Stimulated activated naive CD8-positive, alpha-beta T cell treated with anti-CD3 and anti-CD28 coated beads, Interleukin-15, Interleukin-2, amounts not matched to agents 100 ng/mL and 50 ng/mL, for 24 hours (primary cell): ENCODE measurements around the gene LASP1.

Experiments used
- H3K27ac Mint-ChIP-seq: one replicate; pipeline ENCODE4 v1.8.0; 2021; ENCODE audit warnings: mild to moderate bottlenecking, mixed read lengths
- H3K27me3 Mint-ChIP-seq: one replicate; pipeline ENCODE4 v1.8.0; 2021; ENCODE audit warnings: mixed read lengths
- H3K36me3 Mint-ChIP-seq: one replicate; pipeline ENCODE4 v1.8.0; 2021; ENCODE audit warnings: low read depth, mixed read lengths
- H3K4me1 Mint-ChIP-seq: one replicate; pipeline ENCODE4 v1.8.0; 2021; ENCODE audit warnings: low read depth, mixed read lengths
- H3K4me3 Mint-ChIP-seq: one replicate; pipeline ENCODE4 v1.8.0; 2021; ENCODE audit warnings: mild to moderate bottlenecking, mixed read lengths
- H3K9me3 Mint-ChIP-seq: one replicate; pipeline ENCODE4 v1.8.0; 2021; ENCODE audit warnings: mixed read lengths

Gene LASP1

GRCh38 chr17:38892620-38893019, 22.8 kb downstream of the LASP1 start:
- Mint-ChIP-seq H3K4me3 (no peak overlapping the region), H3K36me3 (peaks cover 37% of the 10 kb centered on the region), H3K27ac (peak overlapping the region; percentile 82), H3K4me1 (peaks cover 87% of the 10 kb centered on the region), H3K9me3 (no peaks in the 10 kb centered on the region), H3K27me3 (no peaks in the 10 kb centered on the region)

DNA sequence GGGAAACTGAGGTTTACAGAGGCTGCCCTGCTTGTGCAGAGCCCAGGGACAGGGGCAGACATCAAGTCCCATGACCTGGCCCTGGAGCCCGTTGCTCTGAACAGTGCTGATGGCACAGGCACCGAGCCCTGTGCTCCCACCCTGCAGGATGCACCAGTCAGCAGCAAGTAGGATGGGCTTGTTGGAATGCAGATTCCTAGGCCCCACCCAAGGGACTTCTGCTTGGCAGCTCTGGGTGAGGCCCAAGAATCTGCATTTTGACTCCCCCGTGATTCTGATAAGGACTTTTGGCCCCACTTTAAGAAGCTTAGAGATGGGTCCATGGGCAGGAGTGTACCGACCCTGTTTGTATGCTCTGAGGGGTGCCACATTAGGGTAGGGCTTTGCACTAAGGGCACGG, 23.3 kb downstream of the LASP1 start:
- no peaks in the 10 kb centered on the region for H3K27me3 Mint-ChIP-seq
- H3K4me3 Mint-ChIP-seq: no peak overlapping the region
- H3K4me1 Mint-ChIP-seq: peaks cover 90% of the 10 kb centered on the region
- H3K36me3 Mint-ChIP-seq: peaks cover 42% of the 10 kb centered on the region
- H3K9me3 Mint-ChIP-seq: no peaks in the 10 kb centered on the region
- peak overlapping the region; percentile 82 for H3K27ac Mint-ChIP-seq

DNA sequence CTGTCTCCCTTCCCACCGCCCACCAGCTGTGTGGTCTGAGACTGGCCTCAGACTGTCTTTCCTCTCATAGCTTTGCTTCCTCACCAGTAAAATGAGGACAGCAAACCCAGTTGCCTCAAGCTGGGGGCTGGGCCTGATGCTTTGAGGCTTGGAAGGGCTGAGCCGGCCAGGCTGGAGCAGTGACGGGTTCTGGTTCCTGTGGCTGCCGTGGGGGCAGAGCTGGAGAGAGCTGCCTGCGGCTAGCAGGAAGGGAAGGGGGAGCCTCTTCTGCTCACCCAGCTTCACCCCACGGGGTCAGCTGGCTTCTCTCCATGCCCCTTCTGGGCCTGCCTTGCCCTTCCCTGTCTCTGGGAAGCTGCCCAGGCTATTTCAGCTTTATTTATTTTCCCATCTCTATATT, 23.7 kb downstream of the LASP1 start:
- H3K4me3 Mint-ChIP-seq: no peak overlapping the region
- H3K27me3 Mint-ChIP-seq: no peaks in the 10 kb centered on the region
- peaks cover 91% of the 10 kb centered on the region for H3K4me1 Mint-ChIP-seq
- H3K9me3 Mint-ChIP-seq: no peaks in the 10 kb centered on the region
- peak overlapping the region; percentile 49 for H3K27ac Mint-ChIP-seq
- peaks cover 47% of the 10 kb centered on the region for H3K36me3 Mint-ChIP-seq

GRCh38 chr17:38894276-38894675, 24.4 kb downstream of the LASP1 start:
- Mint-ChIP-seq H3K9me3 (no peaks in the 10 kb centered on the region), H3K4me3 (no peak overlapping the region)

GRCh38 chr17:38896346-38896954, 26.6 kb downstream of the LASP1 start:
- Mint-ChIP-seq H3K9me3 (no peaks in the 10 kb centered on the region), H3K4me1 (peaks cover 90% of the 10 kb centered on the region)

More at GRCh38 chr17:38894276-38894675, 24.4 kb downstream of the LASP1 start:
- Mint-ChIP-seq H3K27me3 (no peaks in the 10 kb centered on the region), H3K4me1 (peaks cover 91% of the 10 kb centered on the region), H3K27ac (peak overlapping the region; percentile 49), H3K36me3 (peaks cover 45% of the 10 kb centered on the region)

GRCh38 chr17:38897176-38897575, 27.3 kb downstream of the LASP1 start:
- H3K27me3 Mint-ChIP-seq: no peaks in the 10 kb centered on the region
- H3K27ac Mint-ChIP-seq: peak overlapping the region; percentile 94
- H3K4me3 Mint-ChIP-seq: peak overlapping the region; percentile 83
- H3K4me1 Mint-ChIP-seq: peaks cover 87% of the 10 kb centered on the region
- peaks cover 42% of the 10 kb centered on the region for H3K36me3 Mint-ChIP-seq
- H3K9me3 Mint-ChIP-seq: no peaks in the 10 kb centered on the region

More at GRCh38 chr17:38896346-38896954, 26.6 kb downstream of the LASP1 start:
- no peak overlapping the region for H3K4me3 Mint-ChIP-seq
- peaks cover 46% of the 10 kb centered on the region for H3K36me3 Mint-ChIP-seq
- H3K27ac Mint-ChIP-seq: peak overlapping the region; percentile 94
- no peaks in the 10 kb centered on the region for H3K27me3 Mint-ChIP-seq

DNA sequence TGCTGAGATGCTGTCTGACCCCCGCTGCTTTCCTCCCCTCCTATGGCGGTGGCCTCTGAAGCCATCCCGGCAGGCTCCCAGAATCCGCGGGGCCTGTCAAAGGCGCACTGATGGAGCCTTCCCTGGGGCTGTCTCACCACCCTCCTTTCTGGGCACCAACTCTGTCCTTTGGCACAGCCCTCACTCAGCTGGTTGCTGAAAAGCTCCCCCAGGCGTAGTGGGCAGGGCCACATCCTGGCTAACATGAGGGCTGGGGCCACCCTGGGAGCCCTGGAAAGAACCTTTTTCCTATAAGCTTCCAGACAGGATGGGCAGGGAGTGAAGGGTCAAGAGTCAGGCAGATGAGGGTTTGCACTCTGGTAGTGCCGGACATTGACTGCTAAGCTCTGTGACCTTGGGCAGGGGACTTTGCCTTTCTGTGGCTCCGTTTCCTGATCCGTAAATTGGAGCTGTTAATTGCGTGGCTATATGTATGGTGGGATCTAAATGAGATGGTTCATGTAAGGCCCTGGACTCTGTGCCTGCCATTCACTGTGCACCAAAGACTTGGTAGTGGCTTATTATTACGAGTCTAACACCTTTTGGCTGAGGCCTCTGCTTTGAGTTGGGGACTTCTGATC, 27.9 kb downstream of the LASP1 start:
- Mint-ChIP-seq H3K36me3 (peaks cover 42% of the 10 kb centered on the region), H3K27me3 (no peaks in the 10 kb centered on the region), H3K4me3 (peak overlapping the region; percentile 83), H3K9me3 (no peaks in the 10 kb centered on the region), H3K27ac (peak overlapping the region; percentile 94), H3K4me1 (peaks cover 82% of the 10 kb centered on the region)

DNA sequence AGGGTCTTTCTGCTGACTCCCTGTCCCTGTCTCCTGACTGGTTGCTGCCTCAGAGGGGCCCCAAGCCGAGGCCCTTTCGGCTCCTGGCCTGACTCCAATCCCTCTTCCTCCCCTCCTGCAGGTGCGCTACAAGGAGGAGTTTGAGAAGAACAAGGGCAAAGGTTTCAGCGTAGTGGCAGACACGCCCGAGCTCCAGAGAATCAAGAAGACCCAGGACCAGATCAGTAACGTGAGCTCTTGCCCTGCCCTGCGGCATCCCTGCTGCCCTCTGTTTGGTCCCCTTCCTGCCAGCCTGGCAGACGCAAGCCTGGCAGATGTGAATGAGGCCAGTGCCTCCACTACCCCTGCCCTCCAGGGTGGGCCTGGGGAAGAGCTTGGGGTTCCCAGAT, 28.4 kb downstream of the LASP1 start:
- Mint-ChIP-seq H3K4me3 (peak overlapping the region; percentile 83), H3K27ac (peak overlapping the region; percentile 94), H3K36me3 (peaks cover 47% of the 10 kb centered on the region), H3K27me3 (no peaks in the 10 kb centered on the region), H3K4me1 (peaks cover 81% of the 10 kb centered on the region), H3K9me3 (no peaks in the 10 kb centered on the region)

- H3K4me3 Mint-ChIP-seq: peak overlapping the region; percentile 83
- peaks cover 79% of the 10 kb centered on the region for H3K4me1 Mint-ChIP-seq
- peak overlapping the region; percentile 94 for H3K27ac Mint-ChIP-seq
- no peaks in the 10 kb centered on the region for H3K27me3 Mint-ChIP-seq
- H3K9me3 Mint-ChIP-seq: no peaks in the 10 kb centered on the region
- peaks cover 52% of the 10 kb centered on the region for H3K36me3 Mint-ChIP-seq
Observed at GRCh38 chr17:38898812-38899348, 29.0 kb downstream of the LASP1 start.

DNA sequence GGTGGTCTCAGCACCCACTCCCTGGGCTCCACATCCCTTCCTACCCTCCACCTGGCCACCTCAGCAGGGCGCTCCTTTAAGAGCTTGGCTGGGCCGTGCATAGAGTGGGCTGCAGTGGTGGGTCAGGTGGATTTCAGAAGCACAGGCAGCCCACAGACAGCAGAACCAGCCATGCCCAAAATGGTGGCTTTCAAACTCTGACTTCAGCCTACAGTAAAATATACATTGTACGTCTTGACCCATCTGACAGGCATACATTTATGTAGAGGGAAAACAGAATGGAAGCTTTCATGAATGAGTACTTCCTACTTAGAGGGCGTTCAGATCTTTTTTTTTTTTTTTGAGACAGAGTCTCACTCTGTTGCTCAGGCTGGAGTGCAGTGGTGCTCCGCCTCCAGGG, 29.6 kb downstream of the LASP1 start:
- Mint-ChIP-seq H3K36me3 (peaks cover 54% of the 10 kb centered on the region), H3K27ac (peak overlapping the region; percentile 94), H3K9me3 (no peaks in the 10 kb centered on the region), H3K4me1 (peaks cover 74% of the 10 kb centered on the region), H3K27me3 (no peaks in the 10 kb centered on the region), H3K4me3 (peak overlapping the region; percentile 83)

DNA sequence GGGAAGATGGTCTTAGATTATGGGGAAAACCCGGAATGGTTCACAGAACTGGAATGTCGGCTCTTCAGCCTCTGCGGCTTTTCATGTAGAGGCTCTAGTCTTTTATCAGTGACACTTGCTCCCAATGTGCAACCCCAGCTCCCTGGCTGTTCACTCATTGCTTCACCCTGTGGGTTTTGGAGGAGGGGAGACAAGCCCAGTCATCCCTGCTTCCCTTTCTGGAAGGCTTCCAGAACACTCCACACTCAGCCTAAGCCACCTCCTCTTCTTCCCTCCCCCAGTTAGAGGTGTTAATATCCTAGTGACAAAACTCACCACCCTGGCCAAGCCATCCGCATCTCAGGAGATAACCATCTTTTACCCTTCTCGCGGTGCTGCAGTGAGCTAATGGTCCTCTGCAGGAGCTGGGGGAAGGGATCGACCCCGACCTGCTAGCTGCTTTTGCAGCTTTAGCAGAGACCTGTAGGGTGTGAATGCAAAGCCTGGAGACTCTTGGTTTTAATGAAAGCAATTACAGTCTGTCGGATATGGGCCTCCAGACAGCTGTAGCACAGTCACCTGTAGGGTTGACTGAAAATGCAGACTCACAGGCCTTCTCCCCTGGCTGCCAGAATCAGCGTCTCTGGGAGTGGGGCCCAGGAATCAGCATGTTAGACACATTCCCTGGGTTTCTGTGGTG, 31.3 kb downstream of the LASP1 start:
- Mint-ChIP-seq H3K4me3 (peak overlapping the region; percentile 53), H3K27me3 (no peaks in the 10 kb centered on the region), H3K9me3 (no peaks in the 10 kb centered on the region), H3K4me1 (peaks cover 77% of the 10 kb centered on the region), H3K36me3 (peaks cover 60% of the 10 kb centered on the region), H3K27ac (peak overlapping the region; percentile 88)

- no peaks in the 10 kb centered on the region for H3K27me3 Mint-ChIP-seq
- peaks cover 73% of the 10 kb centered on the region for H3K4me1 Mint-ChIP-seq
- H3K27ac Mint-ChIP-seq: peak overlapping the region; percentile 17
- H3K36me3 Mint-ChIP-seq: peaks cover 46% of the 10 kb centered on the region
- H3K4me3 Mint-ChIP-seq: no peak overlapping the region
- no peaks in the 10 kb centered on the region for H3K9me3 Mint-ChIP-seq
Observed at GRCh38 chr17:38903404-38903803, 33.5 kb downstream of the LASP1 start.

- H3K36me3 Mint-ChIP-seq: peaks cover 35% of the 10 kb centered on the region
- H3K27me3 Mint-ChIP-seq: no peaks in the 10 kb centered on the region
- H3K27ac Mint-ChIP-seq: no peak overlapping the region
- peaks cover 65% of the 10 kb centered on the region for H3K4me1 Mint-ChIP-seq
- no peaks in the 10 kb centered on the region for H3K9me3 Mint-ChIP-seq
- H3K4me3 Mint-ChIP-seq: no peak overlapping the region
Observed at GRCh38 chr17:38904892-38905291, 35.0 kb downstream of the LASP1 start.

- Mint-ChIP-seq H3K36me3 (peaks cover 35% of the 10 kb centered on the region), H3K27me3 (no peaks in the 10 kb centered on the region), H3K4me3 (no peak overlapping the region), H3K9me3 (no peaks in the 10 kb centered on the region), H3K27ac (peak overlapping the region; percentile 67), H3K4me1 (peaks cover 62% of the 10 kb centered on the region)
Observed at GRCh38 chr17:38905375-38905774, 35.5 kb downstream of the LASP1 start.
